ENCODE data around the gene SLC8B1.

GRCh38 chr12:113382206-113382605 lies 47.3 kb upstream of the SLC8B1 start:
- no peak for TF ChIP-seq FOXP2 (optimal IDR thresholded peaks at IDR 0.05; ENCODE audit: control extremely low read depth, extremely low read length, insufficient read depth)
- no peak for TF ChIP-seq POLR2AphosphoS5 (IDR thresholded peaks at IDR 0.05; ENCODE audit: borderline replicate concordance, low read depth, low read length)
